ES-I3 (cell line): Measurements from ENCODE around the gene MMP3.

ENCODE experiments used
- H3K36me3 ChIP-seq: 2 replicates; pipeline ENCODE4 v1.6.1; 2013; ENCODE audit warnings: mild to moderate bottlenecking, low read length, control low read depth, moderate library complexity; ENCODE audit not compliant: insufficient read depth
- H3K4me1 ChIP-seq: 2 replicates; pipeline ENCODE4 v1.6.1; 2013; ENCODE audit warnings: mild to moderate bottlenecking, control low read depth, low read length; ENCODE audit not compliant: insufficient read depth
- H3K9ac ChIP-seq: 2 replicates; pipeline ENCODE4 v1.6.1; 2013; ENCODE audit warnings: low read depth, mild to moderate bottlenecking, low read length, moderate library complexity
- H3K9me3 ChIP-seq: 2 replicates; pipeline ENCODE4 v1.6.1; 2013; ENCODE audit warnings: mild to moderate bottlenecking, low read length, moderate library complexity; ENCODE audit not compliant: control insufficient read depth, insufficient read depth

Gene MMP3

DNA sequence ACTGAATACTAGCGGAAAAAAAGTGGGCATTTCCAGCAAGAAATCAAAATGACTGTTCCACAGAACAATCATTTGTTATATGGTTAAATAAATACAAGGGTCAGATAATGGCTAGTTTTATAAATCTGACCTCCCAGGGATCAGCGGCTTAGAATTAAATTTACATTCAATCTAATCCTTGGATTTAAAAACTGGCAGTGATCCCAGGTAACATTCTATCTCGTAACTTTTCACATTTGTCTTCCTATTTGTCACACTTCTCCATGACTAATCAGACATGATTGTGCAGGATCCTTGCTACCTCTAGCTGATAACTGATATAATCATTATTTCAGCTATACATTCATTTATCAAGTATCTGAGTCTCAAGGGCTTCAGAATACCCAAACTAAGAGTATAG lies 2.9 kb upstream of the MMP3 start:
- Histone ChIP-seq H3K9ac (no peak overlapping the region), H3K4me1 (no peaks in the 10 kb centered on the region), H3K36me3 (no peaks in the 10 kb centered on the region), H3K9me3 (no peaks in the 10 kb centered on the region)

DNA sequence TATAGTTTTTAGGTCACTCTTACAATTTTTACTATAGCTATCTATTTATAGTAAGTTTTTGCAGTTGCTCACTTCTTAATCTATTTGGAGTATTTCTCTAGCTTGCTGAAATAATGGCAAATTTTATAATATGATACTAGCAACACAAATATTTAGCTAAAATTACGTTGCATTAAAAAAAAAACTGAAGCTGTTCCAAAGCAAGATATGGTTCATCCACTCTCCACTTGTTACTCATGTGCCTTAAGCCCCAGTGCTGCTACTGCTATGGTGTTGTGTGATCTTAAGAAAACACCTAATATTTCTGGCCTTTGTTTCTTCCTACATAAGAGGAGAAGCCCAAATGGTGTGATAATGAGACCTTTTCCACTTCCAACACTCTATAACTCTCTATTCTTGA lies 479 bp downstream of the MMP3 start:
- no peak overlapping the region for H3K9ac ChIP-seq
- H3K4me1 ChIP-seq, result no peaks in the 10 kb centered on the region
- no peaks in the 10 kb centered on the region for H3K9me3 ChIP-seq
- no peaks in the 10 kb centered on the region for H3K36me3 ChIP-seq

DNA sequence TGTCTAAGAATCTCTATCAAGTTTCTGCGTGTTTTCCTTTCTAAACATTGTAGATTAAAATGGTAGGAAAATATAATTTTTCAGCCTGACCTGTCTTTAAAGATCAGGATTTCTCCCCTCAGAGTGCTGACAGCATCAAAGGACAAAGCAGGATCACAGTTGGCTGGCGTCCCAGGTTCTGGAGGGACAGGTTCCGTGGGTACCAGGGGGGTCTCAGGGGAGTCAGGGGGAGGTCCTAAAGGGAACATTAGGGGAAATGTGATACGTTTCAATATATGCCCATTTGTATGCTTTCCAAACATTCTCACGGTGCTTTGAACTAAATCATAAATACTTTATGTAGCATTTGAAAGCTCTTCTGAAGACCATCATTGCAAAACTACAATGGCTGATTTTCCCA lies 3.4 kb downstream of the MMP3 start:
- no peaks in the 10 kb centered on the region for H3K9me3 ChIP-seq
- H3K4me1 ChIP-seq, result peaks cover 9% of the 10 kb centered on the region
- no peak overlapping the region for H3K9ac ChIP-seq
- H3K36me3 ChIP-seq, result no peaks in the 10 kb centered on the region

DNA sequence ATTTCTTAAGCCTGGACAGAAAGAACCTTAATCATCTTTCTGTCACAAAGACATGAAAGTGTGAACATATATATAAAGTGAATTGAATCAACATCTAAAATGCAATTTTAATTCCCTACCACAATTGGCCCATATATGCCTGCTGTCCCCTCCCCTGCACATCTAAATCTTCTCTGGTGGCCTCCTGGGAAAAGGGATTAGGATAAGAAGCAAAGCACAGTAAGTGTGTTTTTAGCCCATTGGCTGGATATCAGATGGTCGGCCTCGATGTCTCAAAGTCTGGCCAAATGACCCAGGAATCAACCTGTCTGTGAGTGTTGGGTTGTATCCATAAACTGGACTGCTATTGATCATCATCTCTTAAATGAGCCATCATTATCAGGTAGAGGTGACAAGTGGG lies 5.8 kb downstream of the MMP3 start:
- Histone ChIP-seq H3K9ac (no peak overlapping the region), H3K36me3 (no peaks in the 10 kb centered on the region), H3K4me1 (peaks cover 9% of the 10 kb centered on the region)

DNA sequence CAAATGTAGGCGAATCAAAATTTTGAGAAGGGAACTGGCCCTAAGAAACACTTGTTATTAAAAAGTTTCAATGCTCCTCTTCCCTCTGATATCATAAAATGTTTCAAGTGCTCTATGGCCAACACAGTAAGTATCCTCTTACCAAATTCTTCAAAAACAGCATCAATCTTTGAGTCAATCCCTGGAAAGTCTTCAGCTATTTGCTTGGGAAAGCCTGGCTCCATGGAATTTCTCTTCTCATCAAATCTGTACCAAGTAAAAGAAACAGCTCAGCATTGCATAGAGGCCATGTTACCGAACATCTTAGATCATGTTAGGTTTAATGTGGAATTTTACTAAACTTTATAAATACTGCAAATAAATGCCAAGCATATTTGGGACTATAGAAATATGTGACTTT lies 6.3 kb downstream of the MMP3 start:
- peaks cover 9% of the 10 kb centered on the region for H3K4me1 ChIP-seq

More for the DNA sequence above, 5.8 kb downstream of the MMP3 start:
- H3K9me3 ChIP-seq, result no peaks in the 10 kb centered on the region

DNA sequence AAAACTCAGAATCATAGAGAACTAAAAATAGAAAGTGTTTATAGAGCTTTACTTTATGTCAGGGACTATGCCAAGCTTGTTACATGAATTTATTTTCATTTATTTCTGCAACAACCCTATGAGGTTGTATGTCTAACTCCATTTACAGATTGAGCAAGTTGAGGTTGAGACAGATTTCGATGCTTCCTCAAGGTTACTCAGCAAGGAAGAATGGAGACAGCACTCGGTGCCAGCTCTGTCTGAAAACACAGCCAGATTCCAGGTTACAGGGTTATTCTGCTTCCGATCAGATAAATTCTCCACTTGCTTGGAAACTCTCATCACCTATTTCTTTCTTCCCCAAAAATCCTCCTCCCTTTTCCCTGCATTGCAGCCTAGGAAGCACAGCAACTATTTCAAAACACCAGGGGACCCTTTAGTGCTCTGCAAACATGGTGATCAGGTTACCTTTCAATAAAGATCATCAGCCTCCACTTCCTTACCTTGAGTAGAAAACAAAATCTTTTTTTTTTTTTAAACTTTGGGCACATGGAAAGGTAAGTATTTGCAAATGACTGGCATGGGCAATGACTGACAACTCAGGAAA lies 7.0 kb downstream of the MMP3 start:
- H3K36me3 ChIP-seq, result no peaks in the 10 kb centered on the region
- no peak overlapping the region for H3K9ac ChIP-seq
- H3K9me3 ChIP-seq, result no peaks in the 10 kb centered on the region
- H3K4me1 ChIP-seq, result peaks cover 9% of the 10 kb centered on the region

More for the DNA sequence above, 6.3 kb downstream of the MMP3 start:
- Histone ChIP-seq H3K9ac (no peak overlapping the region), H3K36me3 (no peaks in the 10 kb centered on the region), H3K9me3 (no peaks in the 10 kb centered on the region)

DNA sequence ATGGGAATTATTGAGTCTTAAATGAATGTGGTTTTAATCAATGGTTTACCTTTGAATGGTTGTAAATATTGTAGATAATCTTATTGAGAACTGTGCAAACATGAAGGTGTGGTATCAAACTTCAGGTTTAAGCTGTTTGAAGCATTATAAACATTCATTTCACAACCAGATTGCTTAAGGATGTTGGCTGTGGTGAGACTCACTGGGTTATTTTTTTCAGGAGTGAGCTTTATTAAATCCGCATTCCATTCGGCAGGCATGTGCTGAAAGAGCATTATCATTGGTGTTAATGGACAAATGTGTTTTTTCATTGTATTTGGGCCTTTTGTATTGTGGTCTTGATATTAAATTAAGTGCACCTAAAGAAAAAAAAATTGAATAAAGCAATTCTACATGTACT lies 9.7 kb downstream of the MMP3 start:
- Histone ChIP-seq H3K9me3 (no peaks in the 10 kb centered on the region), H3K9ac (no peak overlapping the region), H3K4me1 (peaks cover 9% of the 10 kb centered on the region), H3K36me3 (no peaks in the 10 kb centered on the region)

DNA sequence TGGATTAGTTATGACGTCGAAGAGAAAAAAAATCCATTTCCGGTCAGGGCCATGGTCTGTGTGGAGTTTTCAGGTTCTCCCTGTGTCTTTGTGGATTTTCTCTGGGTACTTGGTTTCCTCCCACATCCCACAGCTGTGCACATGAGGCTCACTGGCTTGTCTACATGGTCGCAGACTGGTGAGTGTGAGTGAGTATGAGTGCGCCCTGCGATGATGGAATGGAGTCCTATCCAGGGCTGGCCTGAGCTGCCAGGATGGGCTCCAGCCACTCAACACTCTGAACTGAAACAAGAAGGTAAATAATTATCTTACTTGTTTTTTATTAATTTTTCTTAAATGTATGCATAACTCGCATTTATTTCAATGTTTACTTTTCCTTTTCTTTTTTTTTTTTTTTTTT lies 10.8 kb downstream of the MMP3 start:
- no peaks in the 10 kb centered on the region for H3K9me3 ChIP-seq
- H3K4me1 ChIP-seq, result peaks cover 9% of the 10 kb centered on the region
- H3K36me3 ChIP-seq, result no peaks in the 10 kb centered on the region
- H3K9ac ChIP-seq, result no peak overlapping the region

DNA sequence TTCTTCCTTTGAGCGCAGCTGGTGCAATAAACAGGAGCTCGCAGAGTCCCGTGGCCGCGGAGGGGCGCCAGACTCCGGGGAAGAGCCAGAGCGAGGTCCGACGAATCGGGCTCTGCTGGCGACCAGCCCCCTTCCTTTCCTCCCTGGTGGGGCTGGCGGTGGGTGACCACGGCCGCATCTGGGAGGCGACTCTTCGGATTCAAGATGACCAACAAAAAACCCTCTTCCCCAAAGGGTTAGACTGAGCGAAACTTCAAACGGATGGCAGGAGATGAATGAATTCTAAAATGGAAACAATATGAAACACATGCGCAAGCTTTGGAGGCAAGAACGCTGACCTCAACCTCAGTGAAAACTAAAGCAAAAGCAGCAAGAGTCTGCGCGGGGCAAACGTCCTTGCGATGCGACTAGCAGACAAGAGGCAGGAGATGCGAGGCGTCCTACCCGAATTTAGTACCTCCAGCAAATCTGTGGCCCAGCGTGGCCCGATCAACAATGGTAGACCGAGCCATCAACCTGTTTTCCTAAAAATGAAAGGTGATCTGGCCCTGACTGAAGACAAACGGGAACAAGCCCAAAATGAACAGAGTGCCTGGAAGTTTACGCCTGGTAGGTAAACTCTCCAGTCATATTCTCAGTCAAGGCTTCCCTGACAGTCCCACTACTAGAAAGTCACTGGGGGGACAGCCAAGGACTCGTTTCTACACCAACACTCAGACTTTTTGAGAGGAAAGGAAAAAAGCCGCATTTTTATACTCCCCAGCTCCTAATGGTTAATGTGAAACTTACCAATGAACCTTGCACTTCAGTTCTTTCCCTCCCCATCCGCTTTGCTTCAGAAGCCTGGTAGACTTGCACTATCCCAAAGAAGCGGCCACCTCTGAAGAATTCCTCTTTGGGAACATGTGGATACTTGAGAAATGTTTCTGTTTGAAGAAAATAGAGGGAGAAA lies 11.6 kb downstream of the MMP3 start:
- Histone ChIP-seq H3K9me3 (no peaks in the 10 kb centered on the region), H3K9ac (peak overlapping the region; percentile 20; the same call in 1 of the 2 replicates), H3K4me1 (peaks cover 6% of the 10 kb centered on the region), H3K36me3 (no peaks in the 10 kb centered on the region)

DNA sequence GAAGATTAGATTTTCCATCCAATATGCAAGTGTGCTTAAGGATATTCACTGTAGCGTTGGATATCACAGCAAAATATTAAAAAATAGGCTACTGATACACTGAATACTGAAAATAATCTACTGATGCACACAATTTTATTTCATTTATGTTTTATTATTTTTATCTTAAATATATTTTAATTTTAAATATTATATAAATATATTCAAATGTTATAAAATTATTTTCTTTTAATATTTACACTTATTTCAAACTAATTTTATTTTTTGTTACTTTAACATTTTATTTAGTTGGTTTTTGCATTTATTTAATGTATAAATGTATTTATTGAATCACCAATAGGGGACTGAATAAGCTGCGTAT lies 12.3 kb downstream of the MMP3 start:
- H3K4me1 ChIP-seq, result no peaks in the 10 kb centered on the region; the same call in 1 of the 2 replicates
- 0 out of 2 replicates have a peak, but pooled peaks cover 1% of the 10 kb centered on the region for H3K9me3 ChIP-seq
- H3K9ac ChIP-seq, result no peak overlapping the region
- no peaks in the 10 kb centered on the region for H3K36me3 ChIP-seq

DNA sequence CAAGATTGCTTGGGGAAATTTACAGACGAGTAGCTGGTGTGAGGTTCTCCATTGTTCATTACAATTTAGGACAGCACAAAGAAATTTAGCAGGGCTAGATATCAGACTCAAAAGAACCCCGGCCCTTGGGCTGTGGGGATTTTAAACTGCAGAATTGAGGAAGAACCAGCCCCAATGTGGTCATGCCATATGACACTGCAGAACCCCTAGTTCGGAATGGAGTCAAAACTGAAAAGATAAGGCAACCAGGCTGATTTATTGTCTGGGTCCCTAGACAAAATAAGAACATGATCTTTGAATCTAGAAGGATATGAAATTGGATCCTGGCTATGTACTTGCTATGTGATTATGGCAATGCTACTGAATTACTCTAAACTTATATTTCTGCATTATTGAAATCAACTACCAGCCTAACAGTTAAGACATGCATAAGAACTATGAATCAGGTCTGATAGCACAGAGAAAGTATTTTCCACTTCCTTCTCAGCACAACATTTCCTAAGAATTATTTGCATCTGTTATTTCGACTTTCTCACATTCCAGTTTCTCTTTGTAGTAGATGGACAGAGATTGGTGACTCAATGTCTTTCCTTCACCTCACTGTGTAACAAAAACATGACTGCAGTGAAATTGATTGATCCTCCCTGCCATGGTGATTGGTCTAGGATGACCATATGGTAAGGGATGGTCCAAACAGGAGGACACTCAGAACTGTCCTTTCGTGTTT lies 13.2 kb downstream of the MMP3 start:
- Histone ChIP-seq H3K4me1 (no peaks in the 10 kb centered on the region; the same call in 1 of the 2 replicates), H3K36me3 (no peaks in the 10 kb centered on the region), H3K9me3 (peaks cover 8% of the 10 kb centered on the region; the same call in 1 of the 2 replicates), H3K9ac (no peak overlapping the region)

DNA sequence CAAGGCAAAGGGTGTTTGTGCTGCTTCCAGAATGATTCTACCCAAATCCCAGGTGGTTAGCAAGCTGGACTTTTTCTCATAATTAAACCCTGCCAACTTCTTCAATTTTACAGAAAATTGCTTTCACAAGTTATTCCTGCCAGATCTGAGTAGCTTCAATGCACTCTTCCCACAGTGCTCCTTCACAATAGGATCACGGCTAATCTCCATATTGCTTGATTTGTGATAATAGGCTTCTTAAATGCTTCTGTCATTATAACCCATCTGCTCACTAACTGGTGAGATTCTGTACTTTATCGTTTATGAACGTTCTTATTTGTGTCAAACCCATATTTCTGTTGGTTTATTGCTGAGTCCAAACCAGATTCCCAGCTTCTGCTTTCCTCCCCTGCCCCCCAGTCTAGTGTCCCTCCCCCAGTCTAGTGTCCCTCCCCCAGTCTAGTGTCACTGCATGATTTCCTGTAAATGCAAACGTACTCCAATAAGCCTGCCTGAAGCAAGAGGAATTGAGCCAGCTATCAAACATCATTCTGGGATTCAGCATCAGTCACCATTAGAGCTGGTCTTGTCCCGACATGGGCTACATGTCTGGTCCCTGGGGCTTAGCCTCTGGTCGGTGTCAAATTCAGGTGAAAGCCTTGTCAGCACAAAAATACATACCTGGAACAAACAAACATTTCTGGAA lies 14.0 kb downstream of the MMP3 start:
- H3K9ac ChIP-seq, result no peak overlapping the region
- H3K4me1 ChIP-seq, result no peaks in the 10 kb centered on the region; the same call in 1 of the 2 replicates
- H3K36me3 ChIP-seq, result no peaks in the 10 kb centered on the region
- peaks cover 8% of the 10 kb centered on the region; the same call in 1 of the 2 replicates for H3K9me3 ChIP-seq

DNA sequence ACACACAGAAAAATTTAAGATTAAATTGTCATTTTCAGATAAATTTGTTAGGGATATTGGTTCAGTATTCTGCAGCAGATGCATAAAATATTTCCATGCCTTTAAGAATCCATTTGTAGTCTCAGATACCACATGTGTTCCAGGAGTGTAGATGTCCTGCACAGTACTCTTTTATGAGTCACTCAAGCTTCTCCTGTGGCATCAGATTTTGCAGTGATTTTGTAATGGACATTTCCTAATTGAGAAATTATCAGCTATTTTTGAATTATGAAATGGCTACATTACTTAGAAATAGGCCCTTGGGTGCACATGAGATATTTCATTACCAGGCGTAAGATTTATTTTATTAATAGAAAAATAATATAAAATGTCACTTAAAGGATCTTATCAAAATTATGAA lies 18.9 kb downstream of the MMP3 start:
- Histone ChIP-seq H3K36me3 (no peaks in the 10 kb centered on the region), H3K9me3 (peaks cover 10% of the 10 kb centered on the region), H3K9ac (no peak overlapping the region), H3K4me1 (no peaks in the 10 kb centered on the region; the same call in 1 of the 2 replicates)

DNA sequence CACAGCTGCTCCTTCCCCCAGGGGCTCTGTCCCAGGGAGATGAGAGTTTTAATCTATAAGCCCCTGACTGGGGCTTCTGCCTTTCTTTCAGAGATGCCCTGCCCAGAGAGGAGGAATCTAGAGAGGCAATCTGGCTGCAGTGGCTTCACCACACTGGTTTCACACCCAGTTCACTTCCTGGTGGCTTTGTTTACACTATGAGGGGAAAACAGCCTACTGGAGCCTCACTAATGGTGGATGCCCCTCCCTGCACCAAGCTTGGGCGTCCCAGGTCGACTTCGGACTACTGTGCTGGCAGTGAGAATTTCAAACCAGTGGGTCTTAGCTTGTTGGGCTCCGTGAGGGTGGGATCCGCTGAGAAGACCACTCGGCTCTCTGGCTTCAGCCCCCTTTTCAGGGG lies 23.9 kb downstream of the MMP3 start:
- Histone ChIP-seq H3K36me3 (no peaks in the 10 kb centered on the region), H3K9ac (no peak overlapping the region), H3K4me1 (no peaks in the 10 kb centered on the region), H3K9me3 (peaks cover 2% of the 10 kb centered on the region; the same call in 1 of the 2 replicates)
